ENCODE results near the gene CD9. TPM values are rescaled to one million over a fixed set of nuclear protein-coding genes. Genes with fewer than 3 reads are reported as not detected.

Gene CD9
- polyA plus RNA-seq, 1 of the 3 experiments (the other 2 are of a cell fraction) = 76.6 TPM

- no peak for TF ChIP-seq ZBTB33 (IDR thresholded peaks at IDR 0.05; ENCODE audit: borderline replicate concordance, low read depth)
These were observed 11.2 kb downstream of the CD9 start (continued) for GRCh38 chr12:6211421-6211869.

- Histone ChIP-seq H3K79me2 (ENCODE audit: insufficient read depth) (no peaks in the 10 kb centered on the region; the same call in 1 of the 2 replicates), H3K4me3 (ENCODE audit: low read depth in 2 of 2, low read length in 1 of 2) (no peak overlapping the region), H3K27me3 (ENCODE audit: insufficient read depth) (no peaks in the 10 kb centered on the region), H3K9me3 (no peaks in the 10 kb centered on the region), H3K36me3 (replicated peaks in 1 of 2; ENCODE audit: control insufficient read depth in 1 of 2, insufficient read depth in 2 of 2, low read length in 1 of 2) (no peaks in the 10 kb centered on the region), H3F3A (replicated peaks; ENCODE audit: insufficient read depth) (peaks cover 5% of the 10 kb centered on the region), H3K4me2 (peak overlapping the region; percentile 34; the same call in 1 of the 2 replicates), H3K4me1 (ENCODE audit: control insufficient read depth in 1 of 2, insufficient read depth in 2 of 2, low read depth in 1 of 2, low read length in 1 of 2) (peaks cover 37 to 56% of the 10 kb centered on the region in 2 experiments; a peak in 3 of 4 replicates), H2AFZ (ENCODE audit: low read depth) (no peak overlapping the region), H3K9ac (no peak overlapping the region), H4K20me1 (ENCODE audit: insufficient read depth) (no peaks in the 10 kb centered on the region), H3K27ac (ENCODE audit: low read depth in 2 of 2, low read length in 1 of 2) (peak overlapping the region; percentile 34 to 61), H3K9me2 (no peaks in the 10 kb centered on the region)
- 89% methylated on average over 5 of the region's 7 CpGs for WGBS (ENCODE audit: low lambda C conversion rate)
- ChIA-PET CTCF (interaction anchor here (0.9 to 2.3 kb wide), 6 partner anchors 11 to 73 kb away, joined by 3 to 13 read pairs (median 6); partner anchors contain the start of gene CD9), POLR2A (no interaction called here)
- TF ChIP-seq IRF3 (IDR thresholded peaks at IDR 0.05; ENCODE audit: low read depth, low read length) (no peak), TCF12 (IDR thresholded peaks at IDR 0.05) (0 out of 2 replicates have a peak, but pooled peaks have one; percentile 5)
- DNase-seq = no peak
These were observed 11.9 kb downstream of the CD9 start for GRCh38 chr12:6212086-6212485.

GRCh38 chr12:6213969-6214368 lies 13.8 kb downstream of the CD9 start:
- H2AFZ ChIP-seq (ENCODE audit: low read depth) = no peak overlapping the region
- no peaks in the 10 kb centered on the region for H4K20me1 ChIP-seq (ENCODE audit: insufficient read depth)
- H3K4me3 ChIP-seq (ENCODE audit: low read depth in 2 of 2, low read length in 1 of 2) = no peak overlapping the region
- no peak for DNase-seq
- no peak overlapping the region for H3K4me2 ChIP-seq
- peaks cover 5% of the 10 kb centered on the region for H3F3A ChIP-seq (replicated peaks; ENCODE audit: insufficient read depth)
- TF ChIP-seq IRF3 (IDR thresholded peaks at IDR 0.05; ENCODE audit: low read depth, low read length) (no peak), SMC3 (IDR thresholded peaks at IDR 0.05; ENCODE audit: low read depth, low read length) (no peak), USF2 (IDR thresholded peaks at IDR 0.05; ENCODE audit: borderline replicate concordance, low read depth, low read length) (no peak), MEF2A (IDR thresholded peaks at IDR 0.05; ENCODE audit: borderline replicate concordance, low read depth) (no peak), SIN3A (IDR thresholded peaks at IDR 0.05; ENCODE audit: borderline replicate concordance, low read depth, low read length) (no peak)
- no peak overlapping the region for H3K27ac ChIP-seq (ENCODE audit: low read depth in 2 of 2, low read length in 1 of 2)
- no peaks in the 10 kb centered on the region; the same call in 1 of the 2 replicates for H3K79me2 ChIP-seq (ENCODE audit: insufficient read depth)
- 92% methylated on average over 6 of the region's 6 CpGs for WGBS (ENCODE audit: low lambda C conversion rate)
- peaks cover 40 to 52% of the 10 kb centered on the region in 2 experiments; a peak in 3 of 4 replicates for H3K4me1 ChIP-seq (ENCODE audit: control insufficient read depth in 1 of 2, insufficient read depth in 2 of 2, low read depth in 1 of 2, low read length in 1 of 2)
- no peaks in the 10 kb centered on the region for H3K9me2 ChIP-seq
- H3K9me3 ChIP-seq = no peaks in the 10 kb centered on the region
- ChIA-PET CTCF (interaction anchor here (0.9 to 2.3 kb wide), 4 partner anchors 14 to 226 kb away, joined by 3 to 10 read pairs (median 5); no protein-coding TSS in a partner anchor), POLR2A (no interaction called here)
- H3K27me3 ChIP-seq (ENCODE audit: insufficient read depth) = no peaks in the 10 kb centered on the region
- H3K9ac ChIP-seq = no peak overlapping the region
- H3K36me3 ChIP-seq (replicated peaks in 1 of 2; ENCODE audit: control insufficient read depth in 1 of 2, insufficient read depth in 2 of 2, low read length in 1 of 2) = no peaks in the 10 kb centered on the region
